ENCODE results near the gene MLF2. TPM values are rescaled to one million over a fixed set of nuclear protein-coding genes. Genes with fewer than 3 reads are reported as not detected.
A peak's percentile ranks its signal among the peaks of the same experiment; 100 is the strongest.

MLF2 gene
- total and polyA plus RNA-seq, 2 of the 13 experiments (the other 11 are each of a cell fraction or from before 2014, with no cell fraction given), result 88.1 to 167 TPM

GRCh38 chr12:6792522-6793201, 39.7 kb upstream of the MLF2 start (continued):
- TF ChIP-seq, protein P1, sequence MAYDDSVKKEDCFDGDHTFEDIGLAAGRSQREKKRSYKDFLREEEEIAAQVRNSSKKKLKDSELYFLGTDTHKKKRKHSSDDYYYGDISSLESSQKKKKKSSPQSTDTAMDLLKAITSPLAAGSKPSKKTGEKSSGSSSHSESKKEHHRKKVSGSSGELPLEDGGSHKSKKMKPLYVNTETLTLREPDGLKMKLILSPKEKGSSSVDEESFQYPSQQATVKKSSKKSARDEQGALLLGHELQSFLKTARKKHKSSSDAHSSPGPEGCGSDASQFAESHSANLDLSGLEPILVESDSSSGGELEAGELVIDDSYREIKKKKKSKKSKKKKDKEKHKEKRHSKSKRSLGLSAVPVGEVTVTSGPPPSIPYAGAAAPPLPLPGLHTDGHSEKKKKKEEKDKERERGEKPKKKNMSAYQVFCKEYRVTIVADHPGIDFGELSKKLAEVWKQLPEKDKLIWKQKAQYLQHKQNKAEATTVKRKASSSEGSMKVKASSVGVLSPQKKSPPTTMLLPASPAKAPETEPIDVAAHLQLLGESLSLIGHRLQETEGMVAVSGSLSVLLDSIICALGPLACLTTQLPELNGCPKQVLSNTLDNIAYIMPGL (CRISPR knock-in tag; IDR thresholded peaks at IDR 0.05; ENCODE audit: borderline replicate concordance in 1 of 2, low read depth in 1 of 2), result peak; percentile 40 to 72; a peak in 3 of 4 replicates
- TF ChIP-seq ZNF335 (CRISPR knock-in tag; IDR thresholded peaks at IDR 0.05) (no peak), ZNF883 (CRISPR knock-in tag; IDR thresholded peaks at IDR 0.05; ENCODE audit: not compliant biosample characterization) (no peak), KLF6 (CRISPR knock-in tag; IDR thresholded peaks at IDR 0.05) (no peak), SP1 (IDR thresholded peaks at IDR 0.05) (no peak), SP1 (CRISPR knock-in tag; IDR thresholded peaks at IDR 0.05) (no peak), YEATS4 (CRISPR knock-in tag; IDR thresholded peaks at IDR 0.05; ENCODE audit: borderline replicate concordance) (peak; percentile 71; the same call in 1 of the 2 replicates), ZC3H4 (CRISPR knock-in tag; IDR thresholded peaks at IDR 0.05; ENCODE audit: borderline replicate concordance) (no peak), SUZ12 (IDR thresholded peaks at IDR 0.05; ENCODE audit: low read depth, low read length) (no peak), TCF7L2 (IDR thresholded peaks at IDR 0.05; ENCODE audit: low read depth, low read length) (no peak; the same call in 1 of the 2 replicates), CSRNP1 (CRISPR knock-in tag; IDR thresholded peaks at IDR 0.05) (peak; percentile 31; the same call in 1 of the 2 replicates), ZNF10 (CRISPR knock-in tag; IDR thresholded peaks at IDR 0.05; ENCODE audit: borderline replicate concordance, low read depth) (no peak), ZNF501 (CRISPR knock-in tag; IDR thresholded peaks at IDR 0.05) (peak; percentile 85)
- TF ChIP-seq, protein P2, sequence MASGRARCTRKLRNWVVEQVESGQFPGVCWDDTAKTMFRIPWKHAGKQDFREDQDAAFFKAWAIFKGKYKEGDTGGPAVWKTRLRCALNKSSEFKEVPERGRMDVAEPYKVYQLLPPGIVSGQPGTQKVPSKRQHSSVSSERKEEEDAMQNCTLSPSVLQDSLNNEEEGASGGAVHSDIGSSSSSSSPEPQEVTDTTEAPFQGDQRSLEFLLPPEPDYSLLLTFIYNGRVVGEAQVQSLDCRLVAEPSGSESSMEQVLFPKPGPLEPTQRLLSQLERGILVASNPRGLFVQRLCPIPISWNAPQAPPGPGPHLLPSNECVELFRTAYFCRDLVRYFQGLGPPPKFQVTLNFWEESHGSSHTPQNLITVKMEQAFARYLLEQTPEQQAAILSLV (CRISPR knock-in tag; IDR thresholded peaks at IDR 0.05; ENCODE audit: borderline replicate concordance), result 0 out of 2 replicates have a peak, but pooled peaks have one; percentile 43
- TF ChIP-seq, protein P3, sequence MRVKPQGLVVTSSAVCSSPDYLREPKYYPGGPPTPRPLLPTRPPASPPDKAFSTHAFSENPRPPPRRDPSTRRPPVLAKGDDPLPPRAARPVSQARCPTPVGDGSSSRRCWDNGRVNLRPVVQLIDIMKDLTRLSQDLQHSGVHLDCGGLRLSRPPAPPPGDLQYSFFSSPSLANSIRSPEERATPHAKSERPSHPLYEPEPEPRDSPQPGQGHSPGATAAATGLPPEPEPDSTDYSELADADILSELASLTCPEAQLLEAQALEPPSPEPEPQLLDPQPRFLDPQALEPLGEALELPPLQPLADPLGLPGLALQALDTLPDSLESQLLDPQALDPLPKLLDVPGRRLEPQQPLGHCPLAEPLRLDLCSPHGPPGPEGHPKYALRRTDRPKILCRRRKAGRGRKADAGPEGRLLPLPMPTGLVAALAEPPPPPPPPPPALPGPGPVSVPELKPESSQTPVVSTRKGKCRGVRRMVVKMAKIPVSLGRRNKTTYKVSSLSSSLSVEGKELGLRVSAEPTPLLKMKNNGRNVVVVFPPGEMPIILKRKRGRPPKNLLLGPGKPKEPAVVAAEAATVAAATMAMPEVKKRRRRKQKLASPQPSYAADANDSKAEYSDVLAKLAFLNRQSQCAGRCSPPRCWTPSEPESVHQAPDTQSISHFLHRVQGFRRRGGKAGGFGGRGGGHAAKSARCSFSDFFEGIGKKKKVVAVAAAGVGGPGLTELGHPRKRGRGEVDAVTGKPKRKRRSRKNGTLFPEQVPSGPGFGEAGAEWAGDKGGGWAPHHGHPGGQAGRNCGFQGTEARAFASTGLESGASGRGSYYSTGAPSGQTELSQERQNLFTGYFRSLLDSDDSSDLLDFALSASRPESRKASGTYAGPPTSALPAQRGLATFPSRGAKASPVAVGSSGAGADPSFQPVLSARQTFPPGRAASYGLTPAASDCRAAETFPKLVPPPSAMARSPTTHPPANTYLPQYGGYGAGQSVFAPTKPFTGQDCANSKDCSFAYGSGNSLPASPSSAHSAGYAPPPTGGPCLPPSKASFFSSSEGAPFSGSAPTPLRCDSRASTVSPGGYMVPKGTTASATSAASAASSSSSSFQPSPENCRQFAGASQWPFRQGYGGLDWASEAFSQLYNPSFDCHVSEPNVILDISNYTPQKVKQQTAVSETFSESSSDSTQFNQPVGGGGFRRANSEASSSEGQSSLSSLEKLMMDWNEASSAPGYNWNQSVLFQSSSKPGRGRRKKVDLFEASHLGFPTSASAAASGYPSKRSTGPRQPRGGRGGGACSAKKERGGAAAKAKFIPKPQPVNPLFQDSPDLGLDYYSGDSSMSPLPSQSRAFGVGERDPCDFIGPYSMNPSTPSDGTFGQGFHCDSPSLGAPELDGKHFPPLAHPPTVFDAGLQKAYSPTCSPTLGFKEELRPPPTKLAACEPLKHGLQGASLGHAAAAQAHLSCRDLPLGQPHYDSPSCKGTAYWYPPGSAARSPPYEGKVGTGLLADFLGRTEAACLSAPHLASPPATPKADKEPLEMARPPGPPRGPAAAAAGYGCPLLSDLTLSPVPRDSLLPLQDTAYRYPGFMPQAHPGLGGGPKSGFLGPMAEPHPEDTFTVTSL (CRISPR knock-in tag; IDR thresholded peaks at IDR 0.05; ENCODE audit: borderline replicate concordance), result peak; percentile 90; the same call in 1 of the 2 replicates
- TF ChIP-seq, protein P4, sequence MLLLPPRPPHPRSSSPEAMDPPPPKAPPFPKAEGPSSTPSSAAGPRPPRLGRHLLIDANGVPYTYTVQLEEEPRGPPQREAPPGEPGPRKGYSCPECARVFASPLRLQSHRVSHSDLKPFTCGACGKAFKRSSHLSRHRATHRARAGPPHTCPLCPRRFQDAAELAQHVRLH (CRISPR knock-in tag; IDR thresholded peaks at IDR 0.05; ENCODE audit: borderline replicate concordance, low read depth), result peak; percentile 79; the same call in 1 of the 2 replicates
- TF ChIP-seq, protein P5, sequence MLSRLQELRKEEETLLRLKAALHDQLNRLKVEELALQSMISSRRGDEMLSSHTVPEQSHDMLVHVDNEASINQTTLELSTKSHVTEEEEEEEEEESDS (CRISPR knock-in tag; IDR thresholded peaks at IDR 0.05; ENCODE audit: borderline replicate concordance), result no peak
